ENCODE data around the gene USP40.

The USP40 gene

GRCh38 chr2:233442028-233442310, 124.6 kb downstream of the USP40 start:
- no peak for DNase-seq

DNA sequence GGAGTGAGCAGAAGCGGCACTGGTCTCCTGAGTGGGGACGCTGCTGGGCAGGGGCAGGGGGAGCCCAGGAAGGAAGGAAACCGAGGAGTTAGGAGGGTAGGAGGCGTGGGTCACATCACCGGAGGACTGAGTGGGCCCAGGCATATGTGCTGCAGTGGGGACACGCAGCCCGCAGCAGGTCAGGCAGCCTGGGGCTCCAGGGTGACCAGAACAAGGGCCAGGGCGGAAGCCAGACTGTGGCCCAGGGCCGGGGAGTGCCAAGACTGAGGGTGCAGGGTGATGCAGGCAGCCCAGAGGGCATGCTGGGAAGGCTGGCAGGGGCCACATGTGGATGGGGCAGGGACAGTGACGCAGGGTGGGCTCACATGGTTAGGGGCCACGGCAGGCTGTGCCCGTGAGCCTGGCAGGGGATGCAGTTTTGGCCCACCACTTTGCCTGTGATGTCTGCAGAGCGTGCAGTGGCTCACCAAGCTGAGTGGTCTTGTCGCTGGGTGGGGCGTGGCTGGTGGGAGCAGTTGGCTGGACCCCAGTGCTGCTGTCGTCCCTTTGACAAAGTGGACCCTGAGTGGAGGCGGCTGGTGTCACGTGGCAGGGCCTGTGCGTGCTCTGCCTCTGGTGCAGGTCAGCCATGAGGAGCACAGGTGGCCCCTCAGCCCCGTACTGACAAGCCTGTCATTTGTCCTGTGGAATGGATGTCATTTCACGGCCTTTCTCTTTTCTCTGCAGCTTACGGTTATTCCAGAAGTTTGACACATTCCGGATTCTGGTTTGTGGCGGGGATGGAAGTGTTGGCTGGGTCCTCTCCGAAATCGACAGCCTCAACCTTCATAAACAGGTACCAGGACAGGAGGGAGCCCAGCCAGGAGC, 125.2 kb downstream of the USP40 start:
- DNase-seq = no peak

- DNase-seq = no peak
Measured at GRCh38 chr2:233440714-233441113, 125.9 kb downstream of the USP40 start.

- DNase-seq = no peak
Measured at GRCh38 chr2:233440314-233440713, 126.3 kb downstream of the USP40 start.

DNA sequence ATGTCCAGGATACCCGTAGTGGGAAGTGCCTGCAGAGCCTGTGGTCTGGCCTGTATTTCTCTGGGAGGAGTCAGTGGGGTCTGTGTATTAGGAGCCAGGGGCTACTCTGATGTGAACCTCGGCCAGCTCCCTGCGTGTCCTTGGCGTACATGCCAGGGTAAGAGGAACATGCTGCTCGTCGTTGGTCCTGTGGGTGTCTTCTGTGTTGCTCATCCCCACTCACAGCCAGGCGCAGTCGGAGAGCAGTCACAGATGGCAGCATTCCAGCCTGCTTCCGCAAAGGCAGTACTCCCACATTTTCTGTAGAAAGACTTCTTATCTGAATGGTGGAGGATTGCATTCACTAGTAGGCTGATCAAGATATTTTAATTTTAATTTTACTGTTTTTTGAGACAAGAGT, 127.4 kb downstream of the USP40 start:
- no peak for DNase-seq

DNA sequence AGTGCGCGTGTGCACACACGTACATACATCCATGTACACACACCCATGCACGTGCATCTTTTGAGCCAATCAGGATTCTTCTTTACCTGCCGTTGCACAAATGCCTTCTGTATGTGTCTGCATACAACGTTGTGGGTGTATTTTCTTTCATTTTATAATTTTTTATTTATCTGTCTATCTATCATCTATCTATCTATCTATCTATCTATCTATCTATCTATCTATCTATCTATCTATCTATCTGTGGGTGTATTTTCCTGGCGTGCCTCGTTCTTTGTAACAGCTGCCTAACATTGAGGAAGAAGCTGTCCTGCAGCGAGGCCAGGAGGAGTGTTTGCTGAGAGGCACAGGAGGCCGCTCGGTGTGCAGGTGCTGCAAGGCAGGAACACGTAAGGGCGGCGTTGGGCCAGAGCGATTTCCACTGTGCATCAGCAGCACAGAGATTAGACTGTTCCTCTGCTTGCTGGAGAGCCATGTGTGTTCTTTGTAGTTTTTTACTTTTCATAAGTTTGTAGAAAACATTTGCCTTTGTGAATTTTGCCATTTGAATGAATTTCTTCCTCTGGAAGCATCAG, 127.9 kb downstream of the USP40 start:
- no peak for DNase-seq

GRCh38 chr2:233437439-233437955, 129.1 kb downstream of the USP40 start:
- no peak for DNase-seq

DNA sequence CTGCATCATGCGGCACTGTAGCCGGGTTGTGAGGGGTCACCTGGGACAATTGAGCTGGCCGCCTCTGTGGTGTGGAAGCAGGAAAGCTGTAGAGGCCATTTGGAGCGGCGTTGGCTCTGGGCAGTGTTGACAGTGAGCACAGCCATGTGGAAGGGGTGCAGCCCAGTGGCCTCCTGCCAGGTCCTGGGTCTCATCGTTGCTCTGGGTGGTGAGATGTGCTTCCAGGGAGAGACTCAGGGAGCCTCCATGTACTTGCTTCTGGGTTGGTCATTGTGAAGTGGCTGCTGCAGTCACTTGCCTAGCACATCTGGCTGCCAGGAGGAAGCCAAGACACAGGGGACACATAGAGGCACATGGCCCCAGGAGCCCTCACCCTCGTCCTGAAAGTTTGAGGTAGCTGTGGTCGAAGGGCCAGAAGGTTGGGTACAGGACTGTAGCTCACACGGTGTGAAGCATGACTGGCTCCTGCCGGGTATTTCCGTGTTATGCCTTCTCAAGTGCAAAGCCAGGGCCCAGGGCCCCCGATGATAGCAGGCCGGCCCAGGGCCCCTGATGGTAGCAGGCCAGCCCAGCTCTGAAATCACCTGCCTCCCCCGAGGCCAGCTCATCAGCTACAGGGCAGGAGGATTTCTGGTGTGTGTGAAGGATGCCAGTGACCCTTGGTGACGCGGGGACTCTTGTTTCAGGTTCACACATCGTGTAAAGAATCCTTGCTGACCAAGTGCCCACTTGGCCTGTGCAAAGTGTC, 129.7 kb downstream of the USP40 start:
- no peak for DNase-seq

GRCh38 chr2:233436191-233436581, 130.4 kb downstream of the USP40 start:
- no peak for DNase-seq

DNA sequence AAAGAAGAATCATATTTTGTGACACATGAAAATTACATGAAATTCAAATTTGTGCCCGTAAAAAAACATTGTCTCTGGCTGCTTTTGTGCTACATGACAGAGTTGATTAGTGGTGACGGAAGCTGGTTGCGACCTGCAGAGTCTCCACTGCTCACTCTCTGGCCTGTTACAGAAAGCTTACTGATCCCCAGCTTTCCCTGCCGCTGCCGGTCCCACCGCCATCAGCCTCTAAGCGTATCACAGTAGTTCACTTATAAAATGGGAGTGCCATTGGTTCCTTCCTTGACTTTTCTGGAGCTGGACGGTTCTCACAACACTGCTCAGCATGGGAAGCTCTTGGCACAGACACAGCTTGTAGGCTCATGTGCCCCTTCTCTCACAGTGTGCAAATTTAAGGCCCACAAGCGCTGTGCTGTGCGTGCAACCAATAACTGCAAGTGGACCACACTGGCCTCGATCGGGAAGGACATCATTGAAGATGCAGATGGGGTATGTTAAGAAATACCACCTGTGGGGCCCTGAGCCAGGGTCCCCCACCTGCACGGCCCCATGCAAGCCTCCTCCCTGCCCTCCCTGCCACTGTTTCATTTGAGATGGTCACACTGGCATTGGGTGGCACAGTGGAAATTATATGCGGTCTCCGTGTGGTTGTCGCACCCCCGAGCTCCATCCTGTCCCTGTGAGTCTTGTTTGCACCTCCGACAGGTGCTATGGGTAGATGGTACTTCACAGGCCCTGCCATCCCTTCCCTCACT, 131.0 kb downstream of the USP40 start:
- no peak for DNase-seq

GRCh38 chr2:233434666-233435330, 131.8 kb downstream of the USP40 start:
- DNase-seq = no peak

DNA sequence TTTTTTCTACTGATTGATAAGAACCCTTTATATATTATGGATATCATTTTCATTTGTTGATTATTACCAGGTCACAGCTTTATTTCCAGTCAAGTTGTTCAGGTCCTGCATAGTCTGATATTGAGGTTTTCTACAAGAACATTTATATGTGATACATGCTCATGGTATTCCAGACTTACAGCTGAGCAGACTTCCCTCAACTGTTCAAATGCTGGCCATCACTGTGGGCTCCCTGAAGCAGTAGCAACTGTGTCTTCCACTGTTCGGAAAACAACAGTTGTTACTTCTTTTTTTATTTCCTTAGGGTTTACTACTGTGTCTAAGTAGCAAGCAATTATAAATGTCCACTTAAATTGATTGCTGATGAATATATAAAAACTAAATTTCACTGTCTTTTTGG, 132.8 kb downstream of the USP40 start:
- no peak for DNase-seq

DNA sequence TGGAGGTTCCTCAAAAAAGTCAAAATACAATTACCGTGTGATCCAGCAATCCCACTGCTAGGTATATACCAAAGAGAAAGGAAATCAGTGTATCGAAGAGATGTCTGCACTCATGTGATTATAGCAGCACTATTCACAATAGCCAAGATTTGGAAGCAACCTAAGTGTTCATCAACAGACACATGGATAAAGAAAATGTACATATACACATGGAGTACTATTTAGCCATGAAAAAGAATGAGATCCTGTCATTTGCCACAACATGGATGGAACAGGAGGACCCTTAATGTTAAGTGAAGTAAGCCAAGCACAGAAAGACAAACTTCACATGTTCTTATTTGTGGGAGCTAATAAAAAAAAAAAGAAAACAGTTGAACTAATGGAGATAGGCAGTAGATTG, 133.6 kb downstream of the USP40 start:
- DNase-seq = no peak

GRCh38 chr2:233430651-233431050, 135.9 kb downstream of the USP40 start:
- DNase-seq = no peak

DNA sequence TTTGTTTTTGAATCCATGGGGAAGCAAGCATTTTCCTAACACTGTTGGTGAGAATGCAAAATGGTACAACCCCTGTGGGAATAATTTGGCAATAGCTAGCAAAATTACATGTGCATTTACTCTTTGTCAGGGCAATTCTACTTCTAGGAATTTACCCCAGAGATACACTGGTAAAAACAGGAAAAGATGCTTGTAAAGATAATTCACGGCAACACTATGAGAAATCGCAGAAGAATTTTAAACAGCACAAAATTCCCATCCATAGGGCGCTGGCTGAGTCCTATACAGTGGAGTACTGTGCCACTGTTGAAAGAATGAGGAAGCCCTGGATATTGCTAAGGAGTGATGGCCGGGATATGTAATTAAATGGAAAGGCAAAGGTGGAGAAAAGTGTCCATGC, 136.5 kb downstream of the USP40 start:
- DNase-seq = no peak

- no peak for DNase-seq
Measured at GRCh38 chr2:233429175-233429897, 137.2 kb downstream of the USP40 start.

DNA sequence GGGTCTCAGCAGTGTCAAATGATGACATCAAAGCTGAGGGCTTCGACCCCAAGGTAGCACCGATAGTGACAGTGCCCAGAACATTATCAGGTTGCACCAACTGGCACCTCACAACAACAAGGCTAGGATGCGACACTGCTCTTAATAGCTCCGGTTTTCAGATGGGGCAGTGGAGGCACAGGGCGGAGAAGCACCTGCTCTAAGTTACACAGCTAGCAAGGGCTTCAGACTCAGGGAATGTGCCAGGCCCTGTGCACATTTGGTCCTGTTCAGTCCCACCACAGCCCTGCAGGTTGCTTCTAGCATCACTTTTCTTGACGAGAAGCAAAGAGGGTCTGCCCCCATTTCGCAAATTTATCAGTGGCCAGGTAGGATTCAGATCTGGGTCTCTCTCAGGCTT, 138.1 kb downstream of the USP40 start:
- DNase-seq = no peak

DNA sequence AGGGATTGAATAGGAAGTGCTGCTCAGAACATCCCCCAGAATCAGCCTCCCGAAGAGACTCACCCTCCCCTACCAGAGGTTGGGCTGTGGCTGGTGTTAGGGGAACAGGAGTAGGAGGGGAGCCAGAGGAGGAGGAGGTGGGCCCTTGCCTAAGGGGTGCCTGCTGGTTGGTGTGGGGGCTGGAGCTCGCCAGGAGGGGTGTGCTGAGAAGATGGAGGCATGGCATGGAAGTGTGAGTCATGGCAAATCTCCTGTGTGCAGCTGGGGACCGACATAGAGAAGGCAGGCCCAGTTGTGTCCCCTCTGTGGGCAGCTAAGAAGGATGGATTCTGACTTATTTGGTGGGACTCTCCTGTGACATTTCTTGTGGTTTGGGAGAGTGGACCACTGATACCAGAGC, 138.6 kb downstream of the USP40 start:
- no peak for DNase-seq

DNA sequence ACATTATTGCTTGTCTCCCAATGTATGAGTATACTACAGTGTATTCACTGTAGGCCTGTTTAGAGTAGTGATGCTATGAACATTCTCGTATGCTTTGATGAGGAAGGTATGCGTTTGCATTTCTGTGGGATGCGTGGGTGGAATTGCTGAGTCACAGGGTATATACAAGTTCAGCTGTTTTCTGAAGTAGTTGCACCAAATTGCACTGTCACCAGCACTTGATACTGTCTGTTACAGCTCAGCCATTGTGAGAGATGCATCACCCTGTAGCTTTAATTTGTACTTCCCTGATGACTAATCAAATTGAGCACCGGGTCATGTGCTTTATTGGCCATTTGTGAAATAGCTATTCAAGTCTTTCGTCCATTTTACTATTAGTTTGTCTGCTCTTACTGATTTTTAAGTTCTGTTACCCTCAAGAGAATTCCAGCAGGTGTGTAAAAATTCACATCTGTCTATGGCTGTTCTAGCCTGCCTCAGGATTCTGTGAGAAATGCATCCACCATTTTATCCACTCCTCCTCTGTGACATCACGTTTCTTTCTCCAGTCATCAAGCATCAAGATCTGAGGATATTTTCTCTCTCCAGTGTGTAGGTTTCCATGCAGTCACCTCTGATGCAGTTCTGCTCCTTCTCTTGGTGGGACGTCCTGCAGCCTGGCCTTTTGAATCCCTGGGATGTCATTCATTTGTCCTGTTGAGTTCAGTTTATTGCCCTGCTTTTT, 139.8 kb downstream of the USP40 start:
- no peak for DNase-seq

All from amniotic stem cell (primary cell).